Iris pigment epithelial cell (primary cell): Measurements from ENCODE around the gene RNU7-1.

Source experiments
- DNase-seq: peaks from one replicate; pipeline ENCODE4 v3.0.0-alpha.2; 2011; ENCODE audit warnings: low read depth

The RNU7-1 gene

GRCh38 chr12:6919588-6919987 is 24.0 kb upstream of the RNU7-1 start:
- no peak for DNase-seq

- DNase-seq = no peak
Observed at GRCh38 chr12:6921539-6921938, 22.1 kb upstream of the RNU7-1 start.

GRCh38 chr12:6921996-6922946 is 21.3 kb upstream of the RNU7-1 start:
- DNase-seq = no peak

GRCh38 chr12:6923003-6923732 is 20.4 kb upstream of the RNU7-1 start:
- DNase-seq = no peak

- DNase-seq = no peak
Observed at GRCh38 chr12:6923851-6924250, 19.8 kb upstream of the RNU7-1 start.

- DNase-seq = no peak
Observed at GRCh38 chr12:6925239-6925539, 18.4 kb upstream of the RNU7-1 start.

- peak; percentile 66 for DNase-seq
Observed at GRCh38 chr12:6925540-6926279, 17.9 kb upstream of the RNU7-1 start.

GRCh38 chr12:6927379-6928021 is 16.1 kb upstream of the RNU7-1 start, which contains the start of gene ATN1:
ATN1 (plus strand) TSS chr12:6927959; CDS start chr12:6934002, 6,043 bp downstream.
- peak; percentile 73 for DNase-seq

- DNase-seq = no peak
Observed at GRCh38 chr12:6928022-6928702, 15.5 kb upstream of the RNU7-1 start.

- DNase-seq = no peak
Observed at GRCh38 chr12:6928703-6929407, 14.8 kb upstream of the RNU7-1 start.

- DNase-seq = no peak
Observed at GRCh38 chr12:6929466-6930452, 13.9 kb upstream of the RNU7-1 start.

GRCh38 chr12:6932766-6933165 is 10.8 kb upstream of the RNU7-1 start:
- no peak for DNase-seq

- DNase-seq = peak; percentile 46
Observed at GRCh38 chr12:6934110-6934509, 9.5 kb upstream of the RNU7-1 start.

- peak; percentile 41 for DNase-seq
Observed at GRCh38 chr12:6935371-6936193, 8.0 kb upstream of the RNU7-1 start.

GRCh38 chr12:6936194-6936635 is 7.4 kb upstream of the RNU7-1 start:
- no peak for DNase-seq

GRCh38 chr12:6936636-6937480 is 6.8 kb upstream of the RNU7-1 start:
- no peak for DNase-seq
